ENCODE data around the gene POLDIP2.

DNA sequence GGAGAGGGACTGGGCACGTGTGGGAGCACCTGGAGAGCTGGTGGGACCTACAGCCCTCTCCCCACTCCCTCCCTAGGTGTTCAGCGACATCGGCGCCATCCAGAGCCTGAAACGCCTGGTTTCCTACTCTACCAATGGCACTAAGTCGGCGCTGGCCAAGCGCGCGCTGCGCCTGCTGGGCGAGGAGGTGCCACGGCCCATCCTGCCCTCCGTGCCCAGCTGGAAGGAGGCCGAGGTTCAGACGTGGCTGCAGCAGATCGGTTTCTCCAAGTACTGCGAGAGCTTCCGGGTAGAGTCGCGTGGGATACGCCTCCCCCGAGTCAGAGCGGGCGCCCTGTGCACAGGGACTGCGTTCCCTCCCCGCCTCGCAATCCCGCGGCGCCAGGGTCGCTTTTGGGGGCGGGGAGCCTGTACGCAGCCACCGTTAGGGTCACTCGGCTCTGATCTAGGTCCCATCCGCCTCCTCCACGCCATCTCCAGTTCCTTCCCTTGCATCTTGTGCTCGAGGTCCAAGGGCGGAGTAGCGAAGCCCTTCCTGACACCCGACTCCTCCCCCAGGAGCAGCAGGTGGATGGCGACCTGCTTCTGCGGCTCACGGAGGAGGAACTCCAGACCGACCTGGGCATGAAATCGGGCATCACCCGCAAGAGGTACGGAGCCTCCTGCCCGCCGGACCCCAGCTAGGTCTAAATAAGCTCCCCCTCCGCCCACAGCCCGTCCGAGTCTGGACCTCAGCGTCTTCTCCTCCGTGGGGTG lies 27.1 kb upstream of the POLDIP2 start:
- no peak for TF ChIP-seq YBX1 (IDR thresholded peaks at IDR 0.05)
- TF ChIP-seq, protein P1, sequence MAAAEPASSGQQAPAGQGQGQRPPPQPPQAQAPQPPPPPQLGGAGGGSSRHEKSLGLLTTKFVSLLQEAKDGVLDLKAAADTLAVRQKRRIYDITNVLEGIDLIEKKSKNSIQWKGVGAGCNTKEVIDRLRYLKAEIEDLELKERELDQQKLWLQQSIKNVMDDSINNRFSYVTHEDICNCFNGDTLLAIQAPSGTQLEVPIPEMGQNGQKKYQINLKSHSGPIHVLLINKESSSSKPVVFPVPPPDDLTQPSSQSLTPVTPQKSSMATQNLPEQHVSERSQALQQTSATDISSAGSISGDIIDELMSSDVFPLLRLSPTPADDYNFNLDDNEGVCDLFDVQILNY (CRISPR knock-in tag; IDR thresholded peaks at IDR 0.05), result no peak

All from K562 (cell line).